ENCODE results near the gene IER5L.
"Not testable (repeated sequence)": the region's sequence is repeated elsewhere in the genome, so short reads cannot be mapped to it uniquely, and the experiment has no call there.

Gene IER5L

DNA sequence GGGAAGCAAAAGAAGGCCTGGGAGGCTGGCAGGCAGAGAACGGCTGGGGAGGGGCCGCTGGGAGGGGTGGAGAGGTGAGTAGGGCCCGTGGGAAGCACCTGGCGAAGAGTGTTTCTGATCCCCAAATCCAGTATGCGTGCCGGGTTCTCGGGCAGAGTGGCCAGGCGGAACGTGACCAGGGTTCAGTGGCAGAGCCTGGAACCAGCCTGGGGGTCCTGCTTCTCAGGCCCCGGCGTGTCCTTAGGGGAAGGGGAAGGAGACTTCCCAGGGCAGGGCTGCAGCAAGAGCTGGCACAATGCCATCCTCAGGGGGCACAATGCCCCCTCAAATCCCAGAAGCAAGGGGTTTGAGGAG lies 25.5 kb upstream of the IER5L start:
- in situ Hi-C loops (cut with HindIII; ENCODE audit: low sequenced_read_pairs) = no loop called here

DNA sequence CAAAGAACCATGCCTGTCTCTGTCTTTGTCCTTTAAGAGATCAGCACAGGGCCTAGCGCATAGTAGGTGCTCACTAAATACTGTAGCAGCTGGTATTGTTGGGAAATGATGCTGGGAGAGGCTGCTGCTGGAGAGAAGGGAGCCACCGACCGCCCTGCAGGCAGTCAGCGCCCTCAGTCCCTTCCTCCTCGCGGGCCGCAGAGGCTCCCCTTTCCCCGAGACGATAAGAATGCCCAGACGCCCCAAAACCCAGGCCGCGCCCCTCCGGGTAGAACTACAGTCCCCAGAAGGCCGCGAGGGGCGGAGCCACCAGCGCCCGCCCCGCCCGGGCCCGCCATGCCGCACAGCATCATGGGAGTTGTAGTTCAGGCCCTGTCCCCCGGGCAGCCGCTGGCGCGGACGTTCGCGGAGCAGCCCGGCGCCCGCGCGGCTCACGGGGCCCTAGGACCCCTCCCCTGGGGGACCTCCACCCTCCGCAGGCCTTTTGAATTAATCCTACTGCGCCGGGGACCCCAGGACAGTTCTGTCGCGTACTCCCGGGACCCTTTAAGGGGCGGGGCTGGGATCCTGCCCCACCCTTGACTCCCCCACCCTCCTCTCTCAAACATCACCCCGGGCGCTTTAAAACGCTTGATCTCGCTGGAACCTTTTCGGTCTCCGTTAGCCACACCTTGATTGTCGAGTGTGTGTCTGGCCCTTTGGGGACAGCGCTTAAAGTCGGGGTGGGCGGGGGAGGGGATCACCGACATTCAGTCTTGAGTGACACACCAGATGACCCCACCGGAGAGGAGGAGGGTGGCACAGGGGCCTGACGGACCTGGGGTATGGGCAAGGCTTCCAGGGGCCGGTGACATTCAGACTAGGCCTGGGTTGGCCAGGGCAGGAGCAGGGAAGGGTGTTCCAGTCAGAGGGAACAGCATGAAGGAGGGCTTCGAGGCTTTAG lies 24.8 kb upstream of the IER5L start:
- in situ Hi-C loops (cut with HindIII; ENCODE audit: low sequenced_read_pairs) = no loop called here

DNA sequence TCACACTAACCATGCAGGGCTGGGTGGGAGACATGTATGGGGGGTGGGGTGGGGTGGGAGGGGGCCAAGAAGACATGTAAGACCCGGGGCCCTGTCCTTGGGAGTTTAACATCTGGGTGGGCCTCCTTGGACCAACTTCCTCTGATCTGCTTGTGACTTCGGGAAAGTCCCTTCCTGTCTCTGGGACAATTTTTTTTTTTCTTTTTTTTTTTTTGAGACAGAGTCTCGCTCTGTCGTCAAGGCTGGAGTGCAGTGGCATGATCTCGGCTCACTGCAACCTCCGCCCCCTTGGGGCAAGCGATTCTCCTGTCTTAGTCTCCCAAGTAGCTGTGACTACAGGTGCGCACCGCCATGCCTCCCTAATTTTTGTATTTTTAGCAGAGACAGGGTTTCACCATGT lies 23.8 kb upstream of the IER5L start:
- in situ Hi-C loops (cut with HindIII; ENCODE audit: low sequenced_read_pairs) = no loop called here

DNA sequence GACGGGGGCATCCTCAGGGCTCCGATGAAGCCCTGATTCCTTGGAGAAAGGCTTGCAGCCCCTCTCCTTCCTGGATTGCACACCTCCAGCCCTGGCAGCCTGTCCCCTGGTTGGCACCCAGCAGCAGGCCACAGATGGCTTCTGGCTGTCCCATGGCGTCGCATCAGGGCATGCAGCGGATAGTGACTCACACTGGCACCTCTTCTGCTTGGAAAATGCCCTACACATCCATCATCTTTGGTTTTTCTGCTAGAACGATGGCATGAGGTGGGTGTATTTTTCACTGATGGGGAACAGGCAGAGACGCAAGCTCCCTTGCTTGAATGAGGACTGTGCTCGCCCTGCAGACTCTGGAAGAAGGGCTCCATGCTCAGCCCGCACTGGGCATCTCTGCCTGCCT lies 23.2 kb upstream of the IER5L start:
- in situ Hi-C loops (cut with HindIII; ENCODE audit: low sequenced_read_pairs) = no loop called here

DNA sequence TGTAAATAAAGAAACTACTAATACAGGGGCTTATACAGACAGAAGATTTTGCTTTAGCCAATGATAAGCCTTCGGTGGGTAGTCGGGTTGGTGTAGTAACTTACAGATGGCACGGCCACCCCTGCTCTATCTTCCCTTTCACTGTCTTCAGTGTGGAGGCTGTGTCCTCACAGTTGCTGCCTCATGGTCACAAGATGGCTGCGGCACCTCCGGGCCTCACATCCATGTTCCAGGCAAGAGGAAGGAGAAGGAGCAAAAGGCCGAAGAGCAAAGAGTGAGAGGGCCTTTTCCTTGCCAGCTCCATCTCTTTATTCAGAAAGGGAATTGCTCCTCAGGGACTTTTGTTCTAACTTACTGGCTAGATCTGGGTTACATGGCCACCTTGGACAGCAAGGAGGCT lies 22.2 kb upstream of the IER5L start:
- in situ Hi-C loops (cut with HindIII; ENCODE audit: low sequenced_read_pairs) = no loop called here

DNA sequence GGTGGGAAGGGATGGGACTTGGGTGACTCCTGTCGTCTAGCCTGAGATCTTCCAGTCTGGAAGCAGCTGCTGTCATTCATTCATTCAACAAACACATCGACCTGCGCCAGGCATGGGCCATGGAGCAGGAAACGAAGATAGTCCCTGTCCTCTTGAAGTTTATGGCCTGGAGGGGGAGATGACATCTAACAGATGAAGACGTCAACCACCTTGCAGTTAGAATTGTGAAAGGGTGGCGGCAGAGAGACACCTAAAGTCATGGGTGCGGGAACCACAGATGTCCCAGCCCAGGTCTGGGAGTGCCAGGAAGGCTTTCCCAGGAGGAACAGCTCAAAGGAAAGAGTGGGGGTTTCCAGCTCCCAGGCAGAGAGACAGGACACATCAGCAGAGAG lies 21.0 kb upstream of the IER5L start:
- in situ Hi-C loops (cut with HindIII; ENCODE audit: low sequenced_read_pairs) = no loop called here

DNA sequence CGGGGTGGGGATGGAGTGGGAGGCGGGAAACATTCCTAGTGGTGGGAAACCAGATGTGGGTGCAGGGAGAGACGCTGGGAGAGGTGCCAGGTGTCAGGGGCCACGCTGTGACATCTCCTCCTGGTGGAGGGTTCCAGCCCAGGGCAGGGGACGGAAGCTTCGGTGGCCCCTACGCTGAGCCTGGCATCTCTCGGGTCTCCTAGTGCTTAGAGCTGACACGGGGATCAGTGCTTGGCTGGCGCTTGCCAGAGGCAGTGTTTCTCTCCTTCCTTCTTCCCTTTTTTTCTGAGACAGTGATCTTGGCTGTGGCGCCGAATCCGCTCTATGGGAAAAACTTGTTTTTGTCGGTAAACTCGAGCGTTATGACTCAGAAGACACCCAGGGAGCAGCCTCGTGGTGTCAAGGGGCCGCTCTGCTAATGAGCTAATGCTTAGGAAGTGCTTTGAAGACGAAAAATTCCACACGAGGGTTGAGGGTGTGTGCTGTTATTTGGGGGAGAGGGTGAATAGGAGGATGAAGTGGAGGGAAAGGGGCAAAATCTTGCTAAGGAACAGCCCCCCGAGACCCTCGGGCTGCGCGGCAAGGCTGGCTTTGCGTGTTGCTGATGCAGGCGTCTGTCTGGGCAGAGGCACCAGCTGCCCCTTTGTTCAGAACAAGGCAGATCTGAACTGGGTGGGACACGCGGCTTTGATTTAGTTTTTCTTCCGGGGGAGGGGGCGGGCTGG lies 20.4 kb upstream of the IER5L start:
- in situ Hi-C loops (cut with HindIII; ENCODE audit: low sequenced_read_pairs) = no loop called here

DNA sequence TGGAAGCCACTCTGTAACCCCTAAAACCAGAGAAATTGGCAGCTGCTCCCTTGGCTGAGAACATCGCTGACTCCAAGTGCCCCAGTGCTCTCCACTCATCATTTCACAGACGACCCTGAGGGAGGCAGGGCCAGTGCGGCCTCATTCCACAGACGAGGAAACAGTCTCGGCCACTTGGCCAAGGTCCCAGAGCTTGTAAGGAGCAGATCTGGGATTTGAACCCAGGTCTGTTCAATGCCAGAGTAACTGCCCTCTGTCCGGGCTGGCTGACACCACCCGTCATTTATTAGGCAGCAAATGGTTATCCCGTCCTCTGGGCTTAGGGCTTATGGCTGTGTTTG lies 19.9 kb upstream of the IER5L start:
- in situ Hi-C loops (cut with HindIII; ENCODE audit: low sequenced_read_pairs) = no loop called here

DNA sequence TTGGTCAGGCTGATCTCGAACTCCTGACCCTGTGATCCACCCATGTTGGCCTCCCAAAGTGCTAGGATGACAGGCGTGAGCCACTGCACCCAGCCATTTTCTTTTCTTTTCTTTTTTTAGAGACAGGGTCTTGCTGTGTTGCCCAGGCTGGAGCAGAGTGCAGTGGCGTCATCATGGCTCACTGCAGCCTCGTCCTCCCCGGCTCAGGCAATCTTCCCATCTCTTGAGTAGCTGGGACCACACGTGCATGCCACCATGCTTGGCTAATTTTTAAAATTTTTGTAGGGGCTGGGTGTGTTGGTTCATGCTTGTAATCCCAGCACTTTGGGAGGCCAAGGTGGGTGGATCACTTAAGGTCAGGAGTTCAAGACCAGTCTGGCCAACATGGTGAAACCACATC lies 19.0 kb upstream of the IER5L start:
- in situ Hi-C loops (cut with HindIII; ENCODE audit: low sequenced_read_pairs) = not testable (repeated sequence)

DNA sequence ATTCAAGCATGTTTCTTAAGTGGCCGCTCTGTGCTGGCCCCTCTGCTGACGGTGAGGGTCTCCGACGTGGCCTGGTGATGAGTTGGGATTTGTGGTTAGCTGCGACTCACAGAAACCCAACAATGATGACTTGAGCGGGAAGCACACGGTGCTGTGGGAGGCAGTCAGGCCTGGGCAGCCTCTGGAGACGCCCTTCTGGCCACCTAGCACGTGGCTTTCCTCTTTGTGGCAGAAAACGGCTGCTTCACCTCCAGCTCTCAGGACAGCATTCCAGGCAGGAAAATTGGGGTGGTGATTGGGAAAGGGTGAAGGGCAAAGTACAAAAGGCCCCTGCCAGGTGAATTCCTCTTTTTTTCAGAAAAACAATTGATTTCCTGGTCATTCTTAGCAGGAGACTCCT lies 17.5 kb upstream of the IER5L start:
- in situ Hi-C loops (cut with HindIII; ENCODE audit: low sequenced_read_pairs) = no loop called here

DNA sequence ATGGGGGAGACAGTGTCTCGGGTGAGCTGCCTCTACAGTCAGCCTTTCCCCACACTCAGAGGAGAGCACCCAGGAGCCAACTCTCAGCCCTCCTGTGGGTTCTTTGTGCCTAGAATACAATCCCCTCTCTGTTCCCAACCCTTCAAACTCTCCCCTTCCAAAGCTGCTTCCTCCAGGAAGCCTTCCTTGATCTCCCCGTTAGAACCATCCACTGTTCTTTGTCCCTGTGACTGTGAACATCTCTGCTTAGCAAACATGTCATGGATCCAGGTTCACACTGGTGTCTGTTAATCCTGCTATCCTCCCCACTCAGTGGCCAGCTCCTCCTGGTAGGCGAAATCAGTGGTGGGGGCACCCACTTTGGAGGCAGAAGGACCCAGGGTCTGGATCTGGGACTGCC lies 16.2 kb upstream of the IER5L start:
- in situ Hi-C loops (cut with HindIII; ENCODE audit: low sequenced_read_pairs) = no loop called here

DNA sequence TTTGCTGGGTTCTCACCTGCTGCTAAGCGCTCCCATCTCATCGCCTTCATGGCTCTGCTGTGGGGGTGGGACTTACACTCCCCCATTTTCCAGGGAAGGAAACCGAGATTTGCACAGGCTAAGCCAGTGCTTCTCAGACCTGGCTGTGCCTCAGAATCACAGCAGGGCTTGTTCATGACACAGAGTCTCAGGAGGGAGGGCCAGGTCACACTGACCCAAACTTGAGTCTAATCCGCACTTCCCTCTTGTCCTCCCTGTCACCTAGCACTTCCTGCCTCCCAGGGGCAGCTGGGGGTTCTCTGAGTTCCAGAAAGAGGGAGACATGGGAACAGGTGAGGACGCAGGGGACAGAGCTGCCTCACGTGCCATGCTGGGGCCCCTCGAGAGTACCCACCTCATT lies 15.6 kb upstream of the IER5L start:
- in situ Hi-C loops (cut with HindIII; ENCODE audit: low sequenced_read_pairs) = no loop called here

DNA sequence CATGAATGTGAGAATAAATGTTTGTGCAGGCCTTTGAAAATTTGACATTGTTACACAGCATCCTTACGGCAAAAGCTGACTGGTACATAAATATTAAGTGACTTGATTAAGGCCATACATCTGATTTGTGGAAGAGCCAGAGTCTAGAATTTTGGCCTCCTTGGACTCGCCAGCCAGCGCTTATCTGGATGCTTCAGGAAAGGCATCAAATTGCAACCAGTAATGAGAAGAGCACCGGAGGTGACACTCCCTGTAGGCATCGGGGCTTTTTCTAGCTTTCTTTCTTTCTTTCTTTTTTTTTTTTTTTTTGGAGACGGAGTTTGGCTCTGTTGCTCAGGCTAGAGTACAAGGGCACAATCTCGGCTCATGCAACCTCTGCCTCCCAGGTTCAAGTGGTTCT lies 13.2 kb upstream of the IER5L start:
- in situ Hi-C loops (cut with HindIII; ENCODE audit: low sequenced_read_pairs) = no loop called here

DNA sequence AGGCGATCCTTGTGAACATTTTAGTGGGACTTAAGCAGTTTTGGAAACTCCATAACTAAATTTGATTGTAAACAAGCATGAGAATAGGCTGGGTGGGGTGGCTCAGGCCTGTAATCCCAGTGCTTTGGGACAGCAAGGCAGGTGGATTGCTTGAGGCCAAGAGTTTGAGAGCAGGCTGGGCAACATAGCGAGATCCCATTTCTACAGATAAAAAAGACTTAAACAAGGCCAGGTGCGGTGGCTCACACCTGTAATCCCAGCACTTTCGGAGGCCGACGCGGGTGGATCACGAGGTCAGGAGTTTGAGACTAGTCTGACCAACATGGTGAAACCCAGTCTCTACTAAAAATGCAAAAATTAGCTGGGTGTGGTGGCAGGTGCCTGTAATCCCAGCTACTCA lies 11.9 kb upstream of the IER5L start:
- in situ Hi-C loops (cut with HindIII; ENCODE audit: low sequenced_read_pairs) = not testable (repeated sequence)

DNA sequence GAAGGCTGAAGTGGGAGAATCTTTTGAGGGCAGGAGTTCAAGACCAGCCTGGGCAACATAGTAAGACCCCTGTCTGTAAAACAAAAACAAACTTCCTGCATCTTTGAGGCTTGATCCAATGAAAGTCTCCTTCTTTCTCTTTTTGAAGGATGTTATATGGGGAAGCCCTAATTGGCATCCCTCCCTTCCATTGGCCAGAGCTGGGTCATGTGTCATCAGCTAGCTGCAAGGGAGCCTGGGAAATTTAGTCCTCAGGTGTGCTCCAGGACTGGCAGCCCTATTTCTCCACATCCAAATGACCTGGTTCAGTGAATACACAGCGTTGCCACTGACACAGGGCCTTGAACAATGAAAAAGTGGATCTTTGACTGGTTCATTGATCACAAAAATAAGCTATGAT lies 9.0 kb upstream of the IER5L start:
- in situ Hi-C loops (cut with HindIII; ENCODE audit: low sequenced_read_pairs) = no loop called here

DNA sequence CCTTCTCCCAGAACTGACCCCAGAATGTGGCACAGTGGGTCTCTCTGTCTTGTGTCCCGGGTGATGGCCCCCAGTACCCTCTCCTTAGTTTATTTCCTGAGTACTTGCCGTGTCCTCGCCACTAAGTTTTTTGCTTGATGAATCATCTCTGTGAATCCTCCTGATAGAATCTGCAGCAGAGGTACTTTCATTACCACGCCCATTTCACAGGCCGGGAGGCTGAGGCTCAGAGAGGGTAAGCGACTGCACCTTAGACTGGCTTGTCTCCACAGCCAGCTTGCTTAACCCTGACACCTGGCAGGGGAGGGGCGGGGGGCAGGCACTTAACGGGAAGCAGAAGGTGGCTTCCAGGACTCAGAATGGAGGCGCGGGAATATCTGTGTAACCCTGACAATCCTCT lies 7.9 kb upstream of the IER5L start:
- in situ Hi-C loops (cut with HindIII; ENCODE audit: low sequenced_read_pairs) = no loop called here

DNA sequence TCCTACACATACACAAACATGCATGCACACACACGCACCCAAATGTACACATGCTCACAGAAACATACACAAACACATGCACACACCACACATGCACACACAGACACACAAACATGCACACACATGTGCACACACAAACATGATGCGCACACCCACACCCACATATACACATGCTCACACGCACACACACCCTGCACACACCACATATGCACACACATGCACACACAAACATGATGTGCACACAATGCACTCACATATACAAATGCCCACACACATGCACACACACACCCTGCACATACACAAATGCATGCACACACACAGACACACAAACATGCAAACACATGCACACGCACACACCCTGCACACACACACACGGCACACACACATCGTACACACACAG lies 7.3 kb upstream of the IER5L start:
- in situ Hi-C loops (cut with HindIII; ENCODE audit: low sequenced_read_pairs) = no loop called here

DNA sequence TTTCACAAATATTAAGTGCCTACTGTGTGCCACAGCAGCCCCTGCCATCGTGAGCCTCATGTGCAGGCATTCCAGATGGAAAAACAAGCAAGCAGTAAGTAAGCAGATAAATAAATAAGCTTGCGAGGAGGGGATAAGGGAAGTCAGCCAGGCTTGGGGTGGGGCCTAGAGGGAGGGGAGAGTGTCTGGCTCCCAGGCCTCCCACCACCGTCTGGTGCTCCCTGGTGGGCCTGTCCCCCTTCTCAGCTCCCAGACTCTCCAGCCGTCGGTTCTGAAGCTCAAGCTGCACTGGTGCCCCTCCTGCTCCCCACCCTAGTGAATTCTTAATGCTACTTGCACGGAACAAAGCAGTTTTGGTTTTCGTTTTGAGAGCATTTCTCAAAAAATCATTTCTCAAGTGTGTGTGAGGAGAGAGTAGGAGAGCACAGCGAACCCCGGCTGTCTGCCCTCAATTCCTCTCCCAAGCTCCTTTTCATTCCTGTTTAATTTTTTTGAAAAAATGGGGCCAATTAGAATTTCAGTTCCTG lies 6.6 kb upstream of the IER5L start:
- in situ Hi-C loops (cut with HindIII; ENCODE audit: low sequenced_read_pairs) = no loop called here

DNA sequence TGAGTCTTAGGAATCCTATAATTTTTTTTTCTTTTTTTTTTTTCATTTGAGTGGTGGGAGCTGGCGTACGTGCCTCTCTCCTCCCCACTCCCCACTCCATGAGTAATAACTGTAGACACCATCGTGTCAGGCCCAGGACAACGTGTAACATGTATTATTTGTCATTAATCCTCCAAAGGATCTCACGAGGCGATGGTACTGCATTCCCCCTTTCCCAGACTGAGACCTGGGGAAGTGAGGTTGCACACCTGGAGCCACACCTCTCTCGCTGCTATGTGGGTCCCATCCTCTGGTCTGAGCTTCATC lies 6.1 kb upstream of the IER5L start:
- in situ Hi-C loops (cut with HindIII; ENCODE audit: low sequenced_read_pairs) = no loop called here

DNA sequence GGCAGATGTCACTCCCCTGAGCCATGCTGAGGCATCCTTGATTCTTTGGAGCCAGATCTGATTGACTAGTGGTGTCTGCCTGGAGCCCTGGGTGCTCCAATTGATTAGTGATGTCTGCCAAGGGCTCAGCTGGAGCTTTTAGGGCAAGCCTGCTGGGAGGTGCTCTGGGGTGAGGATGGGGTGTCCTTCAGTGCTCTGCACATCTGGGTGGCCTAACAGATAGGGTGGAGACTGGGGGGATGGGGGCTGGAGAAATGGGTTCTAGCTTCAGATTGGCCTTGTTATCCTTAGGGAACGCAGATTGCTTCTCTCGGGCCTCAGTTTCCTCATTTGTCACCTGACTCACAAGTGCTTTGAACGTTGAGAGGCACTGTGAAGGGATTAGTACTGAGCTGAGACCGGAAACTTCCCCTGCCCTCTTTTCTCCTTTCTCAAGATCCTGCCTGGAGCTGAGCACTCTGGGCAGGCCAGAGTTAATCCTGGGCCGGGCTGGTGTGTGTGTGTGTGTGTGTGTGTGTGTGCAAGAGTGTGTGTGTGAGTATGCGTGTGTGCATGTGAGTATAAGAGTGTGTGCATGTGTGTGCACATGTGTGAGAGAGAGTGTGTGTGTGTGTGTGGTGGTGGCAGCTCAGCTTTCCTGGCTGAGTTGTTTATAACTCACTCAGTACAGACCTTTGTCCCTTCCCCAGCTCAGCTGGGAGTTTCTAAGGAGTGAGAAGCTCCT lies 5.6 kb upstream of the IER5L start:
- in situ Hi-C loops (cut with HindIII; ENCODE audit: low sequenced_read_pairs) = no loop called here

DNA sequence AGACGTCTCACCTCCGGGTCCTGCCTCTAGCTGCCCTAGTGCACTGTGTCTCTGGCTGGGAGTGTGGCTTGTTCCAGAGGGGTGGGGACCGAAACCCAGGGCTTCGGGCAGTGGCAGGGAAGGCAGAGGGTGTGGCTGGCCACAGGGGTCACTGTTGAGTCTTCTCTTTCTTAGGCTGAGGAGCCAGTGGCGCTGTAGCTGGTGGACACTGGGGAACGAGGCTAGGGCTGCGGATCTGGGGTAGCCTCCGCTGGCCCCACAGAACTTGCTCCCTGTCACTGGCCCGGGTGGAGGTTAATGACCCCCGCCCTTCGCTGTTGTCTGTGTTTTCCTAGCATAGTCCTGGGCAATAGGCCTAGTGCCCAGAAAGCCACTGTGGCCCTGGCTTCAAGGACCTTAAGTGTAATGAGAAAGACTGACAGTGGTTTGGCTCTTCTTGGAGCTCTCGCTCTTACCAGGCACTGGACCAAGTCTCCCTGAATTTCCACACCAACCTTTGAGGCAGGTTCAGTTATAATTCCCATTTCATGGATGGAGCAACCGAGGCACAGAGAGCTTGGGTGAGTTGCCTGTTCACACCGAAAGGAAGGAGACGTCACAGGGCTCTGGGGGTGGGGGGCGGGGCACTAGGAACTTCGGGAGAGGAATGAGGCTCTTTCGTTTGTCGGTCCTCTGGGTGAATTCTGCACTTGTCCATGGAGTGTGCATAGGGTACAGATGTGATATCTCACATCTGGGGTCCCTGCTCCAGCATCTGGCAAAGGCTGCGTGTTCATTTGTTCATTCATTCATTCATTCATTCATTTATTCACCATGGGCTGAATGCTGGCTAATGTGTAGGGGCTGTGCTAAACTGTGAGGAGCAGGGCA lies 4.8 kb upstream of the IER5L start:
- in situ Hi-C loops (cut with HindIII; ENCODE audit: low sequenced_read_pairs) = no loop called here

All from DLD1 (cell line).